GM13977 (cell line): ENCODE data around the gene ALKBH4.

ENCODE experiments used
- DNase-seq: peaks from one replicate; pipeline ENCODE4 v3.0.0; 2012; ENCODE audit warnings: low spot score
- in situ Hi-C: fragments of 300-500 bp; cut with MboI; formaldehyde crosslinking; loops from one replicate; pipeline ENCODE4 v1.12.0; 2022; ENCODE audit warnings: low sequenced_read_pairs, low pct_unique_long_range_greater_than_20kb, mixed read lengths, inconsistent platforms; ENCODE audit not compliant: unreplicated experiment
- TF ChIP-seq, protein P1 (sequence below): IDR thresholded peaks from 2 replicates; pipeline ENCODE4 v1.5.1; 2012; ENCODE audit warnings: mild to moderate bottlenecking, control low read depth; ENCODE audit not compliant: insufficient read depth; ENCODE audit errors: extremely low read depth, missing control alignments

The ALKBH4 gene

DNA sequence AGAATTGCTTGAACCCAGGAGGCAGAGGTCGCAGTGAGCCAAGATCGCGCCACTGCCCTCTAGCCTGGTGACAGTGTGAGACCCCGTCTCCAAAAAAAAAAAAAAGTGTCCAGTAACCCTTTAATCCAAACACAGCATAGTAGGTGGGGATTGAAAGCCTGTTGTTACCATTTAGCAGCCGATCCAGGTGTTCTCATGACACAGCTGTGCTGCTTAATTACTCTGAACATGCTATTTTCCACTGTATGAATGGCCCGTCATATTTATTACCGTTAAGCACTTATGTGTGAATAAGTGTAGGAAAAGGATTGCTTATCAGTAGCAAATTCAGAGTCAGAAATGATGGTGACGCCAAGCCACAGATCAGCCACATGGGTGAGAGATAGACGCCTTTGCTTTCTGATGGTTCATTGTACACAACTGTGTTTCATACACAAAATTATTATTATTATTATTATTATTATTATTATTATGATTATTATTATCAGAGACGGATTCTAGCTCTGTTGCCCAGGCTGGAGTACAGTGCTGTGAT lies 42.9 kb downstream of the ALKBH4 start:
- TF ChIP-seq, protein P1, sequence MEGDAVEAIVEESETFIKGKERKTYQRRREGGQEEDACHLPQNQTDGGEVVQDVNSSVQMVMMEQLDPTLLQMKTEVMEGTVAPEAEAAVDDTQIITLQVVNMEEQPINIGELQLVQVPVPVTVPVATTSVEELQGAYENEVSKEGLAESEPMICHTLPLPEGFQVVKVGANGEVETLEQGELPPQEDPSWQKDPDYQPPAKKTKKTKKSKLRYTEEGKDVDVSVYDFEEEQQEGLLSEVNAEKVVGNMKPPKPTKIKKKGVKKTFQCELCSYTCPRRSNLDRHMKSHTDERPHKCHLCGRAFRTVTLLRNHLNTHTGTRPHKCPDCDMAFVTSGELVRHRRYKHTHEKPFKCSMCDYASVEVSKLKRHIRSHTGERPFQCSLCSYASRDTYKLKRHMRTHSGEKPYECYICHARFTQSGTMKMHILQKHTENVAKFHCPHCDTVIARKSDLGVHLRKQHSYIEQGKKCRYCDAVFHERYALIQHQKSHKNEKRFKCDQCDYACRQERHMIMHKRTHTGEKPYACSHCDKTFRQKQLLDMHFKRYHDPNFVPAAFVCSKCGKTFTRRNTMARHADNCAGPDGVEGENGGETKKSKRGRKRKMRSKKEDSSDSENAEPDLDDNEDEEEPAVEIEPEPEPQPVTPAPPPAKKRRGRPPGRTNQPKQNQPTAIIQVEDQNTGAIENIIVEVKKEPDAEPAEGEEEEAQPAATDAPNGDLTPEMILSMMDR = no peak
- DNase-seq = no peak

DNA sequence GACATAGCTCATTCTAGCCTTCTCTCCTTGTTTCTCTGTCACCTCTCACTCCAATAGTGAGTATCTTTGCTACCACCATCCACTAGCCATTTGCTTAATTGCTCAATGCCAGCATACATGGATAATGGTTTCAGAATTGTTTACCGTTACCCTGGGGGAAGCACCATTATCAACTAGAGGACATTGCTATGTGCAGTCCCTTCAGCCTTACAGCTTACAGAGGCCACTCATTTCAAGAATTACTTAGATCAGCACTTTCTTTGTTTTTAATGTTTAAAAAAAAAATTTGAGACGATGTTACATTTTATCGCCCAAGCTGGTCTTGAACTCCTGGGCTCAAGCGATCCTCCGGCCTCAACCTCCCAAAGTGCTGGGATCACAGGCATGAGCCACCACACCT lies 46.1 kb downstream of the ALKBH4 start:
- TF ChIP-seq, protein P1 = no peak
- DNase-seq = no peak
- in situ Hi-C loops = no loop called here

More for the DNA sequence above, 42.9 kb downstream of the ALKBH4 start:
- in situ Hi-C loops = no loop called here

DNA sequence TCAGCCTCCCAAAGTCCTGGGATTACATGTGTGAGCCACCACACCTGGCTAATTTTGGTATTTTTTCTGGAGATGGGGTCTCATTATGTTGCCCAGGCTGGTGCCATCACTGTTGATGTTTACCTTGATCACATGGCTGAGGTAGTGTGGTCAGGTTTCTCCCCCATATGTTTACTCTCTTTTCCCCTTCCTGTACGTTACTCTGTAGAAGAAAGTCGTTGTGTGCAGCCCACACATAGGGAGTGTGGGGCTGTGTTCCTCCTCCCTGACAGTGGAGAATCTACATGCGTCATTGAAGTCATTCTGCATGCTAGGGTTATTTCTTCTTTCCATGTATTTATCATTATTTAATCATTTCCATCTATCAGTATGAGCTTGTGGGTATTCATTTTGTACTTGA lies 47.6 kb downstream of the ALKBH4 start:
- TF ChIP-seq, protein P1 = no peak
- no peak for DNase-seq
- in situ Hi-C loops = no loop called here

DNA sequence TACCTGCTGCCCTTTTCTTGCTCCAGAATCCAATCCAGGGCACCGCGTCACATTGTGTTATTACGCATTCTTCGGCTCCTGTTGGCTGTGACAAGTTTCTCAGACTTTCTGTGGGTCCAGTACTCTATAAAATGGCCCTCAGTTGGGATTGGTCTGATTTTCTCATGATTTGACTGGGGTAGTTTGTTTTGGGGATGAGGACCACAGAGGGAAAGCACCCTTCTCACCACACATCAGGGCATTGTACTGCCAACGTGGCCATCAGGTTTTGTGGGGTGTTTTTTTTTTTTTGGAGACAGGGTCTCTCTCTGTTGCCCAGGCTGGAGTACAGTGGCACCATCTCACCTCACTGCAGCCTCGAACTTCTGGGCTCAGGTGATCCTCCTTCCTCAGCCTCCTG lies 48.3 kb downstream of the ALKBH4 start:
- TF ChIP-seq, protein P1 = no peak
- in situ Hi-C loops = no loop called here
- DNase-seq = no peak

DNA sequence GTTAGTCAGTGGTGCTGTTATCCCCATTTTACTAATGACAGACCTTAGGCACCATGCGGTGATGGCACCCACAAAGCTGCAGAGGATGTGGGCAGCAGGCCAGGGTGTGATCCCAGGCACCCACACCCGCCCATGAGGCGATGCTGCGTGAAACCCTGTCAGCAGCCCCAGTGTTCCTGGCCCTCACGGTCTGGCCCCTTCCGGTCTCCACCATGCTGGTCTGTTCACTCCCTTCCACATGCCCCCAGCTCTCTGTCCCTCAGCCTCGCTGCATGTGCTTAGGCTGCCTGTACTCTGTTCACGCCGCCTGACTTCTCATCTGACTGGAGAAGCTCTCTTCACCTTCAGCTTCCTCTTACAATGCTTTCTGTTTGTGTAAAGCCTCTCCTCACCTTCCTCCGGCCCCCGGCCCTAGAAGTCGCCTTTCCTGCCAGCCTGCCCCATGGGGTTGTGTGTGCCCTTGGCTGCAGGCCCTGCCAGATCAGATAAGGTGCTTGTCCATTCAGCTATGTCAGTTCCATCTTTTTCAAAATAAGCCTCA lies 48.9 kb downstream of the ALKBH4 start:
- DNase-seq = no peak
- in situ Hi-C loops = no loop called here
- TF ChIP-seq, protein P1 = no peak

DNA sequence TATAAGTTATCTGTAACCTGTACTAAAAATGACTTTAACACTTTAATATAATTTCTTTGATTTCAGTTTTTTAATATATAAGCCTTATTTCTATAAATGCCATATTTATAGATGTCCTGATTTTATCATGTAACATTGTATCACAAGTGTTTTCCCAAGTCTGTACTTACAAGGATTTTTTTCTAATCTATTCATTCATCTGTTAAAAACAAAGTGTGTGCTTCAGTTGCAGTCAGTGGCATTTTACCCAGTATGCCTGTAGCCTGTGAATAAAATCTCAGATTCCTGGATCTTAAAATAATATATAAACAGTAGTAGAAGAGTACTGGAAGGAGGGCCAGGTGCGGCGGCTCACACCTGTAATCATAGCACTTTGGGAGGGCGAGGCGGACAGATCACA lies 51.1 kb downstream of the ALKBH4 start:
- no peak for DNase-seq
- TF ChIP-seq, protein P1 = no peak
- in situ Hi-C loops = loop anchor here (5.0 kb wide), 1 partner anchor 34 kb away; no protein-coding TSS in a partner anchor

DNA sequence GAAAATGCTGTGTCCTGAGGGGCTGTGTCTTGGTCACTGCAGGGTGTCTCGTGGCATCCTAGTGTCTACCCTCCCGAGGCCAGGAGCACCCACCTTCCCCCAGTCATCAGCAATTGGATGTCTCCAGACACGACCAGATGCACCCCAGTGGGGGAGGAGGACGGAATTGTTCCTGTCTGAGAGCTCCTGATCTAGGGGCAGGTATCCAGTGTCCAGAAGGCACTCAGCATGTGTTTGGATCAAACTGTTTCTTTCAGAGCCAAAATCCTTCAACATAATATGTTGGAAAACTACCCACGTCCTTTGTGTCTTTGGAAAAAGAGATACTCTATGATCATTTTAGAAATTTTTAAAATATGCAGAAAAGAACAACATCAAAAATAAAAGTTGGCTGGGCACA lies 51.6 kb downstream of the ALKBH4 start:
- TF ChIP-seq, protein P1 = no peak
- DNase-seq = no peak
- in situ Hi-C loops = loop anchor here (5.0 kb wide), 1 partner anchor 34 kb away; no protein-coding TSS in a partner anchor
